Upper lobe of left lung (tissue), 4 donors: ENCODE measurements around the gene PRAC1.

Experiments used
- EP300 ChIP-seq, 4 donors: sonication (generic); formaldehyde crosslinking; IDR thresholded peaks; one replicate each; pipeline ENCODE4 v1.5.1; 2017; ENCODE audit warnings: antibody characterized with exemption in 4 of 4, control low read depth in 2 of 4
- POLR2A ChIP-seq, 4 donors: fragments of 450-650 bp; IDR thresholded peaks; one replicate each; pipeline ENCODE4 v1.5.1; 2016 to 2017; ENCODE audit warnings: antibody characterized with exemption in 4 of 4, mild to moderate bottlenecking in 2 of 4
- TF ChIP-seq, protein P1 (sequence below), 6 experiments: fragments of 450-650 bp in 4 of 6; fragments of 200-600 bp in 2 of 6; sonication (generic) in 2 of 6; IDR thresholded peaks; one replicate each; pipeline ENCODE4 v1.5.1; 2016 to 2019; ENCODE audit warnings: antibody characterized with exemption in 6 of 6

DNA sequence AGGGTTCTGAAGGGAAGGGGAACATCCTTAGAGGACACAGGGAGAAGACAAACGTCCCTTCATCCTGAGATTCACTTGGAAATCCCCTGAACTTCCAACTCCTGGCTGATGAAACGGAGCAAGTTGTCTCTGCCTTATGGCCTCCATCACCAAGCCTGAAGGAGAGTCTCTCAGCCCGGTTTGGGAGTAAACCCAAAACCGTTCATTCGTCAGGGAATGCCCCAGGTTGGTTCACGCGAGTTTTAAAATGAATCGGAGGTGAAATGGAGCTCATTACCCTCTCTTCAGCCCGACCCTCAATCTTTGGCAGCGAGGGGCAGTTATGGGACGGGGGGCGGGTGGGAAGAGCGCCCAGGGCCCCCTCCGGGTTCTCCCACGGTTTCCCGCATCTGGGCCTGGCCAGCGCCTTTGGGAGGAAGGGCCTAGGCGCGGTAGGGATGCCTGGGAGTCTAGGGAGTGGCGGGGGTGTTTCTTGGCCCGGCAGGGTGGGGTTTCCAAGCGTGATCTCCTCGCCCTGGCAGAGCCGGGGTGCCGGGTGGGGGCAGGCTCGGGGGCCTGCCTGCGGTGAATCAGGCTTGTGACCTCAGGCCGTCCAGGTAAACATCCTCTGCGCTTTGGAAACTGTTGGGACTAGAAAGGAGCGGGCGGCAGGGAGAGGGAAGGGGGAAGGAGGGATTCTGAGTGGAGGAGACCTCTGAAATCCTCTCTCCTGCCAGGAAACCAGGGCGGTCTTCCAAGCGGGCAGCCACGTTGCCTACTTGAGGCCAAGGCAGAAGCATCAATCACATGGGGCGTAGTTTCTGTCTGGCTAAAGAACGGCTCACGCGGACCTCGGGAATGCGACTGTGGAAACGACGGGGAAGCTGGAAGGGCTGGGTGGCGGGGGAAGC lies 30.3 kb upstream of the PRAC1 start:
- TF ChIP-seq, protein P1, sequence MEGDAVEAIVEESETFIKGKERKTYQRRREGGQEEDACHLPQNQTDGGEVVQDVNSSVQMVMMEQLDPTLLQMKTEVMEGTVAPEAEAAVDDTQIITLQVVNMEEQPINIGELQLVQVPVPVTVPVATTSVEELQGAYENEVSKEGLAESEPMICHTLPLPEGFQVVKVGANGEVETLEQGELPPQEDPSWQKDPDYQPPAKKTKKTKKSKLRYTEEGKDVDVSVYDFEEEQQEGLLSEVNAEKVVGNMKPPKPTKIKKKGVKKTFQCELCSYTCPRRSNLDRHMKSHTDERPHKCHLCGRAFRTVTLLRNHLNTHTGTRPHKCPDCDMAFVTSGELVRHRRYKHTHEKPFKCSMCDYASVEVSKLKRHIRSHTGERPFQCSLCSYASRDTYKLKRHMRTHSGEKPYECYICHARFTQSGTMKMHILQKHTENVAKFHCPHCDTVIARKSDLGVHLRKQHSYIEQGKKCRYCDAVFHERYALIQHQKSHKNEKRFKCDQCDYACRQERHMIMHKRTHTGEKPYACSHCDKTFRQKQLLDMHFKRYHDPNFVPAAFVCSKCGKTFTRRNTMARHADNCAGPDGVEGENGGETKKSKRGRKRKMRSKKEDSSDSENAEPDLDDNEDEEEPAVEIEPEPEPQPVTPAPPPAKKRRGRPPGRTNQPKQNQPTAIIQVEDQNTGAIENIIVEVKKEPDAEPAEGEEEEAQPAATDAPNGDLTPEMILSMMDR (IDR thresholded peaks at IDR 0.05): no peak
- TF ChIP-seq POLR2A (IDR thresholded peaks at IDR 0.05): no peak
- no peak for TF ChIP-seq EP300 (IDR thresholded peaks at IDR 0.05)
